NCI-H1694 (cell line): ENCODE results near the gene GMIP.
A peak's percentile ranks its signal among the peaks of the same experiment; 100 is the strongest.
"Not testable (repeated sequence)": the region's sequence is repeated elsewhere in the genome, so short reads cannot be mapped to it uniquely, and the experiment has no call there.

Experiments
- DNase-seq: peaks from one replicate; lab custom pipeline; 2025; lab: John Stamatoyannopoulos, UW

GMIP gene

DNA sequence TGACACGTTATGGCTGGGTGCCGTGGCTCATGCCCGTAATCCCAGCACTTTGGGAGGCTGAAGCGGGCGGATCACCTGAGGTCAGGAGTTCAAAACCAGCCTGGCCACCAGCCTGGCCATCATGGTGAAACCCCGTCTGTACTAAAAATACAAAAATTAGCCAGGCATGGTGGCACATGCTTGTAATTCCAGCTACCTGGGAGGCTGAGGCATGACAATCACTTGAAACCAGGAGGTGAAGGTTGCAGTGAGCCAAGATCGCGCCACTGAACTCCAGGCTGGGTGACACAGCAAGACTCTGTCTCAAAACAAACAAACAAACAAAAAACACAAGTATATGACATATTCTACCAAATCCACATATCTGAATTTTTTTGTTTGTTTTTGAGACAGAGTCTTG lies 36.8 kb downstream of the GMIP start:
- not testable (repeated sequence) for DNase-seq

- peak; percentile 72 for DNase-seq
These were observed 37.4 kb downstream of the GMIP start for GRCh38 chr19:19606021-19606420.

DNA sequence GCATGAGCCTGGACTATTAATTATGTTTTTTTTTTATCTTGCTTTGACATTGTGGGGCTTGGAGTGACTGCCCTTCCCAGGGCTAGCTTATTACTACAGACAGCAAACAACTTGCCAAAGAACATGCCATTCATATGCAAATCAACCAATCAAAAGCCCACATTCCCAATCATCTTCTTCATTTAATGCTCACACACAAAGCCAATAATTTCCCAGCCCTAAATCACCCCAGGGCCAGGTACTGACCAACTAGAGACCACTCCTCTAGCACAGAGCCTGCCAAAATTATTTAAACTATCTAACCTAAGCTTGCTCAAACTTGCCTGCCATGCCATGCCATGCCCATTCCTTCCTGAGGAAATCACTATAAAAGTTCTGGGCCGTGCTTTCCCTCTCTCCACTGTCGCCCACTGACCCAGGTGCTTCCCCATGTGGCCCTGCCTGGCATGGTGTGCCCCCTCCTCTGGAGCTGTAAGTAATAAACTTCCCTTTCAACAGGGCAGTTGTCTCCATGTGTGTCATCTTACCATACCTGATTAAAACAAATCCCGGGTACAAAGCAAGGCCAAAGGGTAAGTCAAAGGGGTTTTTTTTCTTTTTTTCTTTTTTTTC lies 40.6 kb downstream of the GMIP start:
- DNase-seq = no peak

- DNase-seq = no peak
These were observed 41.2 kb downstream of the GMIP start for GRCh38 chr19:19602136-19602712.

DNA sequence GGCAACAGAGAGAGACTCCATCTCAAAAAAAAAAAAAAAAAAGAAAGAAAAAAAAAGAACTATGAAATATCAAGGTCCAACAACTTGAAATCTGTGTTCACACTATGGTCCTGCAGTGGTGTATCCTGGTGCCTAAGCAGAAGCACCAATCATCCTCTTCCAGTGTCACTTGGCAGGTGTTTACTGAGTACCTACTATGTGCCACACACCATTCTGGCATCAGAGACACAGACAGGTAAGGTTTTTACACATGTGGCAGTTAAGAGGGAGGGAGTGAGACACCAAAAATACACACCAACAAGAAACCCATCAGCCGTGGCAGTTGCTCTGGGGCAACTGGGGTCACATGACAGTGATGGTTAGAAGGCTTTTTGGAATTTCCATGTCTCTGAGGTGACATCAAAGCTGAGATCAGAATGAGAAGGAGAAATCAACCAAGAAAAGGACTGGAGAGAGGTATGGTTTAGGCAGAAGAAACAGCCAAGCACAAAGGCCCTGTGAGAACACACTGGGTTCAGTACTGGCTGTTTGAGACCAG lies 42.6 kb downstream of the GMIP start:
- DNase-seq = no peak

- not testable (repeated sequence) for DNase-seq
These were observed 44.6 kb downstream of the GMIP start for GRCh38 chr19:19598728-19599451.

DNA sequence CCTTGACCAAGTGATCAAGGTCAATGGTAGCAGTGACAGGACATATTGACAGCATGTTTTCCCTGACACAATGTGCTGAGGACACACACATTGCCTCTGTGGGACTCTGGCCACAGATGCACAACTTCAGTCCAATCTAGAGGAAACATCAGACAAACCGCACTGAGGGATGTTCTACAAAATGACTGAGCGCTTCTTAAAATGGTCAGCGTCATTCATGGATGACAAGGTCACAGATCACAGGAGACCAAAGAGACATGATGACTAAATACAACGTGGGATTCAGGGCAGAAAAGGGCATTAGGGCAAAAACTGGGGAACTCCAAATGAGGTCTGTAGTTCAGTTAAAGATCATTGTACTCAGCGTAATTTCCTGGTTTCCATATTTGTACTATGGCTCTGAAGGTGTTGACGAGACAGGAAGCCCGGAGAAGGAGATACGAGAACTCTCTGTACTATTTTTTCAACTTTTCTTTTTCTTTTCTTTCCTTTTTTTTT lies 45.6 kb downstream of the GMIP start:
- DNase-seq = no peak

- DNase-seq = peak; percentile 23
These were observed 48.2 kb downstream of the GMIP start for GRCh38 chr19:19595171-19595701.

- peak; percentile 88 for DNase-seq
These were observed 49.1 kb downstream of the GMIP start for GRCh38 chr19:19594381-19594780.

DNA sequence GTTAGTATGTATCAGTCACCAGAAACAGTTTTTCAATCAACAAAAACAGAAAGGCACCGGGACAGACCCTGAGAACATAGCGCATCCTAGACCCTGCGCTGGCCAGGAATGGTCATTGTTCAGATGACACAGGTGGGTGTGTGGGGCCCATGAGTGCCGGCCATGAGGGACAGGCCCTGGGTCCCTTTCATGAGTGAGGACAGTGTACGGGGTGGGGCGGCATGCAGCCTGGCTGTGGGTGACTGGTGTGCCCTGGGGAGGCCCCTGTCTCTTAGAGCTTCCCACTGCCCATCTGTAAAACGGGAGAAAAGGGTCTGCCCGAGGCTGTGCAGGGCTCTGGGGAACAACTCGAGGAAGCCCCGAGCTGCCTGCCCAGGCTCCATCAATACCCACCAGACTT lies 50.8 kb downstream of the GMIP start:
- no peak for DNase-seq

- peak; percentile 30 for DNase-seq
These were observed 52.2 kb downstream of the GMIP start for GRCh38 chr19:19591133-19591825.

GRCh38 chr19:19588546-19588945 lies 54.9 kb downstream of the GMIP start:
- no peak for DNase-seq

GRCh38 chr19:19587771-19588170 lies 55.7 kb downstream of the GMIP start:
- peak; percentile 91 for DNase-seq

GRCh38 chr19:19584356-19584755 lies 59.1 kb downstream of the GMIP start:
- no peak for DNase-seq

DNA sequence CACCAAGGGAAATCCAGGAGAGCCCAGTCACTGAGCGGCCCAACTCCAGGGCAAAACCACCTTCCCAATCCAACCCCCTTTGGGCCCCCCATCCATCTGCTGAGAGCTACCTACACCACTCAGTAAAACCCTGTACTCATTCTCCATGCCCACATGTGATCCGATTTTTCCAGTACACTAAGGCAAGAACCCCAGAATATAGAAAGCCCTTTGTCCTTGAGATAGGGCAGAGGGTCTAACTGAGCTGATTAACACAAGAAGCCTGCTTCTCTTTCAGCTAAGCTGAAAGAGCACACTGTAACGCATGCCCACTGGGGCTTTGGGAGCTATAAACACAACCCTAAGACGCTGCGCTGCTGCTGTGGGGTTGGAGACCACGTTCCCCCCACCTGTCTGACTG lies 61.0 kb downstream of the GMIP start:
- DNase-seq = no peak

GRCh38 chr19:19581391-19581790 lies 62.1 kb downstream of the GMIP start:
- no peak for DNase-seq

GRCh38 chr19:19580418-19580817 lies 63.0 kb downstream of the GMIP start:
- DNase-seq = no peak

DNA sequence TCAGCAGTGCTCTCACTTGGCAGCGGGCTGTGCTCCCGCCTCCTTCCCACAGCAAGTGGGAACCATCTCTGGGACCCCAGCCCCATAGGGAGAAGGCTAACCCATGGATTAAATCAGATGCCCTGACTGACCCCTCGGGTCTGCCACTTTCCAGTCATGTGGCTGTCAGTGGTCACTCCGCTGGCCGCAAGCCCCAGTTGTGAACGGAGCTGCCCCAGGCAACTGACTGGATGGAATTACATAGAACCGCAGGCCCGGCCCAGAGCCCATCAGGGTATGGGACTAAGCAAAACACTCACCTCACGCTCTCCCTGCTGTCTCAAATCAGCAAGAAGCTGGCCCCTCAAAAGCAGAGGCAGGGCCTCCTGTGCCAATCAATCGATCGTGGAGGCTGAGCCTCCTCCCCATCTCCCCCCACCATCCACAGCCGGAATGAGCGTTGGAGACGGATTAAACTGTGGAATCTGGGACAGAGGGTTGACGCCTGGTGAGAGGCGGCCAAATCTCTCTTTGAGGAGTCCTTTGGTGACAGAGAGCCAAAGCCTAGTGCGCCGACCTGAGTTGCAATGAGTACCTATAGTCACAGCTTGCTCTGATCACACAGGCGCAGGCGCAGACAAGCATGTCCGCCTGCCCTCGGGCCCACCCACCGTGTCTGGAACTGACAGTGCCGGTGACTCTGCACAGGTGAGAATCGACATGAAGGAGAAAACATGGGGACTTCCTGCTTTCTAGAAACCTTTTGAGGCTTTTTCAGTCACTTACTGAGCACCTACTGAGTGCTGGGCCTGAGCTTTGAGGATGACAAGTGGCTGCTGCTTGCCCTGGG lies 63.7 kb downstream of the GMIP start:
- no peak for DNase-seq
